SU-DHL-6 (cell line): ENCODE data around the gene PAQR3.

Experiments used
- H2AFZ ChIP-seq: fragments of 200-600 bp; sonication (generic); 2 replicates; pipeline ENCODE4 v1.6.1; 2014; ENCODE audit warnings: low read depth, mild to moderate bottlenecking, moderate library complexity, mixed read lengths, antibody characterized with exemption, low read length; ENCODE audit not compliant: severe bottlenecking
- H3F3A ChIP-seq: fragments of 200-600 bp; shearing (Covaris generic); 2 replicates; pipeline ENCODE4 v1.6.0; 2016; ENCODE audit warnings: antibody characterized with exemption, mild to moderate bottlenecking; ENCODE audit not compliant: insufficient read depth
- H3K27ac ChIP-seq: fragments of 200-600 bp; sonication (generic); 2 replicates; pipeline ENCODE4 v1.5.1; 2016; ENCODE audit warnings: low read depth, mild to moderate bottlenecking, low read length, moderate library complexity, mixed read lengths
- H3K27me3 ChIP-seq: fragments of 200-600 bp; sonication (generic), shearing (Covaris generic); 2 replicates; pipeline ENCODE4 v1.6.0; 2014; ENCODE audit warnings: mild to moderate bottlenecking, low read length
- H3K36me3 ChIP-seq: fragments of 200-600 bp; sonication (generic); 2 replicates; pipeline ENCODE4 v1.6.1; 2014; ENCODE audit warnings: mild to moderate bottlenecking, low read length, mixed read lengths
- H3K4me2 ChIP-seq: fragments of 300-600, 200-600 bp; shearing (Covaris generic), sonication (generic); 2 replicates; pipeline ENCODE4 v1.6.0; 2014; ENCODE audit warnings: low read length, low read depth, mild to moderate bottlenecking; ENCODE audit not compliant: poor library complexity, severe bottlenecking
- H3K4me3 ChIP-seq: fragments of 200-600 bp; sonication (generic); 2 replicates; pipeline ENCODE4 v1.5.1; 2014; ENCODE audit warnings: antibody characterized with exemption, low read length, mild to moderate bottlenecking, mixed read lengths; ENCODE audit not compliant: insufficient read depth, poor library complexity, severe bottlenecking
- H3K79me2 ChIP-seq: fragments of 200-600 bp; sonication (generic); 2 replicates; pipeline ENCODE4 v1.6.1; 2014; ENCODE audit warnings: mild to moderate bottlenecking, low read length, moderate library complexity; ENCODE audit not compliant: insufficient read depth
- H3K9ac ChIP-seq: fragments of 200-600 bp; sonication (generic); 2 replicates; pipeline ENCODE4 v1.7.0; 2014; ENCODE audit warnings: mild to moderate bottlenecking, low read length
- H3K9me2 ChIP-seq: fragments of 200-600 bp; sonication (generic); replicated peaks from 2 replicates; pipeline ENCODE4 v1.6.1; 2014; ENCODE audit warnings: low read length; ENCODE audit not compliant: insufficient read depth
- H3K9me3 ChIP-seq: fragments of 200-600 bp; sonication (generic); 2 replicates; pipeline ENCODE4 v1.6.1; 2014; ENCODE audit warnings: low read length, mixed read lengths; ENCODE audit not compliant: insufficient read depth
- H4K20me1 ChIP-seq: fragments of 200-600 bp; sonication (generic); 2 replicates; pipeline ENCODE4 v1.6.1; 2014; ENCODE audit warnings: low read depth, mild to moderate bottlenecking, antibody characterized with exemption, low read length, moderate library complexity, mixed read lengths
- EZH2phosphoT487 ChIP-seq: fragments of 200-600 bp; sonication (generic), shearing (Covaris generic); conservative IDR thresholded peaks from 2 replicates; pipeline ENCODE4 v1.6.1; 2018; ENCODE audit warnings: mild to moderate bottlenecking, antibody characterized with exemption, low read length, moderate library complexity, mixed read lengths
- TF ChIP-seq, protein P1 (sequence below): fragments of 200-600 bp; sonication (generic); IDR thresholded peaks from one replicate; pipeline ENCODE4 v1.5.1; 2017; ENCODE audit warnings: antibody characterized with exemption, mild to moderate bottlenecking, low read length, moderate library complexity; ENCODE audit not compliant: insufficient read depth, poor library complexity, severe bottlenecking

PAQR3 gene

DNA sequence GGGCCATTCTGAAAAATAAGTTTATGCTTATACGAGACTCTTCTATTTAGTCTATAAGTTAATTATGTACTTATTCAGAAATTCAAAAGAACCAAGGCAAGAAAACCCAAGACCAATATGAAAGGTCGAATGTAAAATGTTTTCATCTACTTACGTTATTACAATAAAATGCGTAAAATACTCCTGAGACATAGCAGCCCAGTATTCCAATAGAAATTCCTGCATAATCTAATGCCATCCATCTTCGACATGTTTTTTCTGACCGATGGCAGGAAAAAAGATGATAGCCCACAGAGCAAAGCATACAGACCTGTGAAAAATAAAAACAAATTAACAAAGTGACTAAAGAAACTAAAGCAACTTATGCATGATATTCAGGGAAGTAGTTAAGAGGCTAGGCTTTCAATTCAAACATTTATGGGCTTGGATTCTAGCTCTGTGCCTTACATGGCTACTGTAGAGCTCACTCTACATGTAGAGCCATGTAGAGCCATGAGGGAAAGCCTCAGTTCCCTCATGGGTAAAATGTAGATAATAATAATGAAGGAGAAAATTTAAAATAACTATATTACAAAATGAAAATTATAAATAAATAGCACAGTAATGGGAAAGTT lies 9.1 kb downstream of the PAQR3 start:
- H3F3A ChIP-seq: no peaks in the 10 kb centered on the region
- no peak overlapping the region for H2AFZ ChIP-seq
- H3K9me3 ChIP-seq: no peaks in the 10 kb centered on the region
- no peaks in the 10 kb centered on the region for H4K20me1 ChIP-seq
- H3K4me3 ChIP-seq: no peak overlapping the region
- TF ChIP-seq, protein P1, sequence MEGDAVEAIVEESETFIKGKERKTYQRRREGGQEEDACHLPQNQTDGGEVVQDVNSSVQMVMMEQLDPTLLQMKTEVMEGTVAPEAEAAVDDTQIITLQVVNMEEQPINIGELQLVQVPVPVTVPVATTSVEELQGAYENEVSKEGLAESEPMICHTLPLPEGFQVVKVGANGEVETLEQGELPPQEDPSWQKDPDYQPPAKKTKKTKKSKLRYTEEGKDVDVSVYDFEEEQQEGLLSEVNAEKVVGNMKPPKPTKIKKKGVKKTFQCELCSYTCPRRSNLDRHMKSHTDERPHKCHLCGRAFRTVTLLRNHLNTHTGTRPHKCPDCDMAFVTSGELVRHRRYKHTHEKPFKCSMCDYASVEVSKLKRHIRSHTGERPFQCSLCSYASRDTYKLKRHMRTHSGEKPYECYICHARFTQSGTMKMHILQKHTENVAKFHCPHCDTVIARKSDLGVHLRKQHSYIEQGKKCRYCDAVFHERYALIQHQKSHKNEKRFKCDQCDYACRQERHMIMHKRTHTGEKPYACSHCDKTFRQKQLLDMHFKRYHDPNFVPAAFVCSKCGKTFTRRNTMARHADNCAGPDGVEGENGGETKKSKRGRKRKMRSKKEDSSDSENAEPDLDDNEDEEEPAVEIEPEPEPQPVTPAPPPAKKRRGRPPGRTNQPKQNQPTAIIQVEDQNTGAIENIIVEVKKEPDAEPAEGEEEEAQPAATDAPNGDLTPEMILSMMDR: no peak
- no peak for TF ChIP-seq EZH2phosphoT487
- no peaks in the 10 kb centered on the region for H3K27me3 ChIP-seq
- H3K79me2 ChIP-seq: no peaks in the 10 kb centered on the region
- H3K27ac ChIP-seq: no peak overlapping the region
- no peaks in the 10 kb centered on the region for H3K36me3 ChIP-seq
- no peak overlapping the region for H3K4me2 ChIP-seq
- H3K9ac ChIP-seq: no peak overlapping the region
- H3K9me2 ChIP-seq: no peaks in the 10 kb centered on the region

- no peak overlapping the region for H3K27ac ChIP-seq
- TF ChIP-seq, protein P1: no peak
- no peak for TF ChIP-seq EZH2phosphoT487
- no peaks in the 10 kb centered on the region for H3K79me2 ChIP-seq
- H4K20me1 ChIP-seq: no peaks in the 10 kb centered on the region
- H2AFZ ChIP-seq: no peak overlapping the region
- no peaks in the 10 kb centered on the region for H3K27me3 ChIP-seq
- H3K9me2 ChIP-seq: no peaks in the 10 kb centered on the region
- H3K9ac ChIP-seq: no peak overlapping the region
- H3F3A ChIP-seq: no peaks in the 10 kb centered on the region
- H3K36me3 ChIP-seq: no peaks in the 10 kb centered on the region
- H3K4me3 ChIP-seq: no peak overlapping the region
- no peak overlapping the region for H3K4me2 ChIP-seq
- no peaks in the 10 kb centered on the region for H3K9me3 ChIP-seq
Measured at GRCh38 chr4:78928835-78929234, 10.4 kb downstream of the PAQR3 start.

- no peak overlapping the region for H3K27ac ChIP-seq
- no peaks in the 10 kb centered on the region for H3K9me3 ChIP-seq
- TF ChIP-seq, protein P1: no peak
- TF ChIP-seq EZH2phosphoT487: no peak
- no peak overlapping the region for H3K9ac ChIP-seq
- no peak overlapping the region for H3K4me2 ChIP-seq
- no peak overlapping the region for H2AFZ ChIP-seq
- no peaks in the 10 kb centered on the region for H3K79me2 ChIP-seq
- no peaks in the 10 kb centered on the region for H3K27me3 ChIP-seq
- no peaks in the 10 kb centered on the region for H3K36me3 ChIP-seq
- no peak overlapping the region for H3K4me3 ChIP-seq
- no peaks in the 10 kb centered on the region for H3F3A ChIP-seq
- H4K20me1 ChIP-seq: no peaks in the 10 kb centered on the region
- no peaks in the 10 kb centered on the region for H3K9me2 ChIP-seq
Measured at GRCh38 chr4:78926826-78927225, 12.4 kb downstream of the PAQR3 start.
